ENCODE data around the gene ZIC3.

The ZIC3 gene

DNA sequence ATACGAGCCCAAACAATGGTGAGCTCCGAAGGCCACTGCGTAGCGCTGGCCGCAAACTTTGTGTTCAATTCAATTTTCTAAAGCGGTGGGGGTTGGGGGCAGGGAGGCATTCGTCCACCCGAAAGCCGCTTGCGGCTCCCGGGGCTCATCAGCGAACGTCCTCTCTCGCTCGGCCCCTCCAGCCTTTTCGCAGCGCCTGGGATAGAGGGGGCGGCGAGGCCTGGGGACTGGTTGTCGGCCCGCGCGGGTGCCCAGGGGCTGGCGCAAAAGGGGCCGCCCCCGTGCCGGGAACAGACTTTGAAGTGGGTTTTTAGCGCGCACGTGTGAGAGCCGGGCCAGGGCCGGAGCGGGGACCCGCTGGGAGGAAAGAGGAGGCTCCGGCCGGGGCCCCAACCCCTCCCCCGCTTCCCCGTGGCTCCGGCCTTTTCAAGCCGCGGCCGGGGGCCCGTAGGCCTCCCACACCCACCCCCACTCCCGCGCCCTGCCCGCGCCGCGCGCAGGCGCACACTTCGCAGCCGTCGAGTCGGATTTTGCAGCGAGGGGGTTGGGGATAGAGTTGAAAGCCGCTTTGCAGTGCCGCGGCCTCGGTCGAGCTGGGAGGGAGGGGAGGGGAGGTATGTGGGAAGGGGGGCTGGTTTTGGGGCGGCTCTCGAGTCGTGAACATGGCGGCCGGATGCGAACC is 8.3 kb downstream of the ZIC3 start:
- DNase-seq (ENCODE audit: low read depth), result no peak

DNA sequence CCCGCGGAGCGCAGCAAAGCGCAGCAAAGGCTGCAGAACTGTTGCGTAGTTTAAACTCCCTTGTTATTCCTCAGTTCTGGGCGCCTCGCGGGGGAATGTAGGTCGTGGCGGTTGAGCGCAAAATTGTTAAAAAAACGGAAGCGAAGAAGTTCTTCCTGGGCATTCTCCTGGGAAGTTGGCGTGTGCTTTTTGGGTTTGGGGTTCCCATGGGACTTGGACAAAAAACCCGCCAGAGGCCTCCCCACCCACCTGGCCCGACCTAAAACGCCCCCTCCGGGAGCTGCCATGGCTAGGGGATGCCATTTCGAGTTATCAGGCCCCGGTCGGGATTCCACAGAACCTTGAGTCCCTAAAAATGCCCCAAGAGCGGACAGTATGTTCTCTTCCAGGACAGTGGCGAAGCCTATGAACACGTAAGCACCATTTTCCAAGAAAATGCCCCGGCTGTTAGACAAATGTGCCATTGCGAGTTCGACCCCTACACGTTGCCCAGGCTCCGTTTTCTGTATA is 8.9 kb downstream of the ZIC3 start:
- no peak for DNase-seq (ENCODE audit: low read depth)

DNA sequence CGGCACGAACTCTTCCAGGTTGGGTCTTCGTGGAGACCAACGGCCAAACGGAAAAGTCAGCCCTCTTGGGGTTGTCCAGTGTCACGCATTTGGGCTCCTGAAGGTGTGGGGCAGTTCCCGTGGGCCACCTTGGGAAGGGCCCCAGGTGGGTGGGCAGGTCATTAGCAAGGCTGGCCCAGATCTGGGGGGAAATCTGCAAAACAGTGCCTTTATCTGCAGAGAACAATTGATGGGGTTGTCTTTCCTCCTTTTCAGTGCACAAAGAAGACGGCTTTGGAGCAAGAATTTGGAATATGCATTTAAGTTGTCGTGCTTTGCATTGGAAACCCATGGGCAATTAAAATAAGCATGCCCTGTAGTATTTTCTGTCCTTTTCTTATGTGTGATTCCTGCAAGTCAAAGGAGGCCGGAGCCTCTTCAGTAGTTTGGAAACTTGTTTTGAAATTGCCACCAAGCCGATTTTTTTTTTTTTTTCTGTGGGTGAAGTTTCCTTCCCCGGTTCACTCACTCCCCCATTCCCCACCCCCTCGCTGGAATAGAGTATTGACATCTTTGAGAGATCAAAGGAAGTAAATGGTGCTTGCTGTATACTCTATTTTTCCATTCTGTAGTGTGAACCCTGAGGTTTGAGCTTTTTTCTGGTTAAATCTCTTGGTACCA is 9.8 kb downstream of the ZIC3 start:
- DNase-seq (ENCODE audit: low read depth), result no peak

DNA sequence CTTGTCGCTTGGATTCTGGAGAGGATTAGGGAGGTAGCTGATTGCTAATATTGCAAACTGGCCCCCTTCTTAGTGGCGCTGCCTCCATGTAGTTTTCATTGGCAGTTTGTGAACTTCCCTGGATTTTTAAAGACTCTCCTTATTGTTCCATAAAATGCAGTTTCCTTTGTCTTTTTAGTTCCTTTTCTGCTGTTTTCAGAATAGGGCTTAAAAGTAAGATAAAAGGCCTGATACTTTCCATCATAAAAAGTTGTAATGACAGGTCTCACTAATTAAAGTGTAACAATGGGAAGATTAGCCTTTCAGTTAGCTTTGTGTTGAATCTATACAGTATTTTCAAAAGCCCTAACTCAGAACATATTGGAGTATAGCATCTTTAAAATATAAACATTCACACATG is 21.2 kb downstream of the ZIC3 start:
- no peak for DNase-seq (ENCODE audit: low read depth)

DNA sequence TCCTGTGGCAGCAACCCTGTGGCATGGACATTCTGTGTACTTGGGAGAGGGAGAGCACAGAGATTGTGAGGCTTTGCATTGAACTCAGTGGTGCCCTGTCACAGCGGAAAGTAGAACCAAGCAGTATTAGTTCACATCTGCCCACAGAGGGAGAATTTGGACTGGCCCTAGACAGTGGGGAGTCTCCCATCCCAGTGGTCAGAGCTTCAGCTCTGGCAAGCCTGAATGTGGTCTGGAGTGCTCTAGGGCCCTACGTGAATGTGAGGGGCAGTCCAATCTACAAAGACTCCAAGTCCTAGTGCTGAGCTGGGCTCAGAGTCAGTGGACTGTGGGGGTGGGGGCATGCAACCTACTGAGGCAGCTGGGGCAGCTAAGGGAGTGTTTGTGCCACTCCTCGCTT is 34.8 kb downstream of the ZIC3 start:
- no peak for DNase-seq (ENCODE audit: low read depth)

All from stimulated activated CD8-positive, alpha-beta memory T cell treated with anti-CD3 and anti-CD28 coated beads, Interleukin-15, amount 100 ng/mL, for 1 hour (primary cell).